ENCODE measurements around the gene IGSF23.

- no peak for TF ChIP-seq CTCF (IDR thresholded peaks at IDR 0.05)
- TF ChIP-seq POLR2A (IDR thresholded peaks at IDR 0.05) = no peak
Measured at GRCh38 chr19:44623626-44624025, 10.3 kb downstream of the IGSF23 start.
